ENCODE measurements around the gene CCDC180.
"Not testable (repeated sequence)": the region's sequence is repeated elsewhere in the genome, so short reads cannot be mapped to it uniquely, and the experiment has no call there.

CCDC180 gene

DNA sequence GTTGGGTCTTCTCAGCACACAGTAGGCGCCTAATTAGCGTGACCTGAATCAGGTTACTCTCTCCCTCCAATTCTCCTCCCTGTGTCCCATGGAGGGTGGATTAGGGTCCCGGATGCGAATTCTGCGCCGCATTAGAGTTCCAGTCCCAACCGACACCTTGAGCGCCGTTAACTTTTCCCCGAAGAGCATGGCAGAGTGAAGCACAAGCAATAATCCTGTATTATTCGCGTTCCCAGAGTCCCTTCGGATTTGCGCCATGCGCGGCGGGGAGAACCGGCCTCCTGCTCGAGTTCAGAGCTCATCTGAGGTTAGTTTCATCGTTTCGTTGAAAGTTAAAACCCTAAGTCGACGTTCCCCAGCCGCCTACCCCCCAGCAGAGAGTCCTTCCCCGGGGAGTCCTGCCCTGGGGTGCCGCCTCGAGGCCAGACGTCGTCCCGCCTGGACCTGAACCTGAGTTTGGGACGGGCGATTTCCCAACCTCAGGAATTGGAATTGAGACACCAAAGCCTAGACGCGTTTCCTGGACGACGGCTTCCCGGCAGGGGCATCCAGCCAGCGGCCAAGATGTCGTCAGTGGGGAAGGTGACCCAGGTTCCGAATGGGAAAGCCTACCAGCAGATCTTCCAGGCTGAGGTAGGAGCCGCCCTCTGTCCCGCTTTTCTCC, at the start of gene CCDC180:
TSS of gene CCDC180 (plus strand) at position 160 of the 664 bp plus-strand sequence. CDS start at position 565, 405 bp downstream.
- no peak for DNase-seq (ENCODE audit: low spot score)

DNA sequence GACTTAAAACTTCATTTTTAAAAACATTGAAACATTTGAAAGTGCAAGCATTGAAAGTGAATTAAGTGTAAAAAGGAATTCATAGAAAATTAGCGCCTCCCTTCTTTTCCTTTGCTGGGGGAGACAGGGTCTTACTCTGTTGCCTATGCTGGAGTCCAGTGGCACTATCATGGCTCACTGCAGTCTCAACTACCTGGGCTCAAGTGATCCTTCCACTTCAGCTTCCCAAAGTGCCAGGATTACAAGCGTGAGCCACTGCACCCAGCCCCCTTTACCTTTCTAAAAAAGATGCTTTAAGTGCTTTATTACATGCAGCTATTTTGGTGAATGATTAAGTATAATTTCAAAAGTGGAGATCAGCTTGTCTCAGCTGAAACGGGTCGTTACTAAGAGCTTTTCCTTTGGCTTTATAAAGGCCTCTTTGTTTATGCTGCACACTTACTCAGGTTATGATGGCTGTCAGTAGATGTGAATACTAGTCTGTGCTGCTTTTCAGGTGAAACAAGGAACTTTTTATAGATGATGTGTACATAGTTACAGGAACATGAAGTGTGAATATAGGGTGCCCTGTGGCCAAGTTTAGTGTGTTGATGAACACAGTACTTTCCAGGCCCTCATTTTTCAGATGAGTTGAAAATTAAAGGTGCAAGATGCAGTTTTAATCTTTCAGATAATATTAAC, 47.5 kb upstream of the CCDC180 start:
- not testable (repeated sequence) for DNase-seq (ENCODE audit: low spot score)

DNA sequence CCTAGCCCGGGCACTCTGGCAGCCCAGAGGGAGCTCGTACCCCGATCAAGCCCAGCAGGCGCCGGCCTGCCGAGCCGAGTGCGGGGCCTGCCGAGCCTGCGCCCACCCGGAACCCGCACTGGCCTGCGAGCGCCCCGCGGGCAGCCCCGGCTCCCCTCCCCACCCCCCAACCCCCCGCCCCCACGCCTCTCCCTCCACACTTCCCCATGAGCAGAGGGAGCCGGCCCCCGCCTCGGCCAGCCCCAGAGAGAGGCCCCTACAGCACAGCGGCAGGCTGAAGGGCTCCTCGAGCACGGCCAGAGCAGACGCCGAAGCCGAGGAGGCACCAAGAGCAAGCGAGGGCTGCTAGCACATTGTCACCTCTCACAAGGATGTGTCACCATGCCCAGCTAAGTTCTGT, 36.2 kb upstream of the CCDC180 start:
- no peak for DNase-seq (ENCODE audit: low spot score)

DNA sequence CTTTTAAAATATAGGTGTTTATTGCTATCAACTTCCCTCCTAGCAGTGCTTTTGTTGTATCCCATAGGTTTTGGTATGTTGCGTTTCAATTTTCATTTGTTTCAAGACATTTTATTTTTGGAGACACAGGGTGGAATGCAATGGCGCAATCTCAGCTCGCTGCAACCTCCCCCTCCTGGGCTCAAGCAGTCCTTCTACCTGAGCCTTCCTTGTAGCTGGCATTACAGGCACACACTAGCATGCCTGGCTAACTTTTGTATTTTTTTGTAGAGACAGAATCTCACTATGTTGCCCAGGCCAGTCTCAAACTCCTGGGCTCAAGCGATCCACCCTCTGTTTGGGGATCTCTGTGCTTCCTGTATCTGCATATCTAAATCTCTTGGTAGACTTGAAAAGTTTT, 35.4 kb upstream of the CCDC180 start:
- DNase-seq (ENCODE audit: low spot score): no peak

DNA sequence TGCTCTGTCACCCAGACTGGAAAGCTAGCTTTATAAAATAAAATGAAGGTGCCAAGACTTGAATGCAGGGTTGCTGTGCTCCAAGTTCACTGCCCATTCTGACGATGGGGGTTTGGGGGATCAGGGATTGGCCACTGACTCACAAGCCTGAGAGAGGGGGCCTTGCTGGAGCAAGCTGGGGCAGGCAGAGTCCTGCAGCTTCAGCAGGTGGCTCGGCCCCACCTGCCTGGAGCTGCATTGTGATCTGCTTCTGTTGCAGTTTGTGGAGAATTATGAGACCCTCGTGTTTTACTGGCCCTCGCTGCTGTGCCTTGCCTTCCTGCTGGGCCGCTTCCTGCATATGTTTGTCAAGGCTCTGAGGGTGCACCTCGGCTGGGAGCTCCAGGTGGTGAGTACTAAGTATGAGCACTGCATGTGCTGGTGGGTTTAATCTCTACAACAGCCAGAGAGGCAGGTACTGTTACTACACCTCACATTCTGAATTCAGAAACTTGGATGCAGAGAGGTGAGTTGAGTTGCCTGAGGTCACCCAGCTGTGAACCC, 31.1 kb upstream of the CCDC180 start:
- no peak for DNase-seq (ENCODE audit: low spot score)

DNA sequence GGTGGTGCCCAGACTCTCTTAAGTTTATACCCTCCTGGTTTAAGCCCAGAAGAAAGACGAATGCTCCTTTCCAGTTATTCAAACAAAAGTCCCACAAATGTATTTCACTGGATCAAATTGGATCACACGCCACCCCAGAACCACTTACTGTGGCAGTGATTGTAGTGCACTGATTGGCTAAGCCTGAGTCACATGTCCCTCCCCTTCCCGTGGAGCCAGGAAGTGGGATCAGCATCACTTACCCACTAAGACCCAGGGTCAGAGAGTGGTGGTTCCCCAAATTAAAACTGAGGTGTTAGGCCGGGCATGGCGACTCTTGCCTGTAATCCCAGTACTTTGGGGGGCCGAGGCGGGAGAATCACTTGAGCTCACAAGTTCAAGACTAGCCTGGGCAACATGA, 29.5 kb upstream of the CCDC180 start:
- no peak for DNase-seq (ENCODE audit: low spot score)

DNA sequence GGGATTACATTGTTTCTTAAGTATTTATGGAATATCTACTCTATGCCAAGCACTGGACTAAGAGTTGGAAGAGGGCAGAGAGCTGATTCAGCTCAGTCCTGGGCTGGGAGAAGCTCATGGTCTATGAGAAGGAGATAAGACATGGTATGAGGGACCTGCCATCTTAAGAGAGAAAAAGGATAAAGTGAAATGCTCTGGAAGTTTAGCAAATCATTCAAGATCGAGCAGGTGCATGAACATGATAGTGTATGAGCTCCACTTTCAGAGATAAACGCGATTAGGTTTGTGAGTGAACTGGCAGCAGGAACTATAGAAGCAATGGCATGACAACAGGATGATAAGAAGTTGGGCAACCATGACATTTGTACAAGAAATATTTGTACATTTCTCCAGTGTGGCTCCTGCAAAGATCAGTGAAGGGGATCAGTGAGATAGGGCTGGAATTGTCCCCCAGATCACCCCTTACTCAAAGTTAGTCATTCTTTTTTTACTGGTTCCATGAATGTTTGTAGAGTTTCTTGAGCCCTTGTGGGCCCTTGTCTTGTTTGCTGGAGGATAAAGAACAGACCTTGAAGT, 26.6 kb upstream of the CCDC180 start:
- no peak for DNase-seq (ENCODE audit: low spot score)

DNA sequence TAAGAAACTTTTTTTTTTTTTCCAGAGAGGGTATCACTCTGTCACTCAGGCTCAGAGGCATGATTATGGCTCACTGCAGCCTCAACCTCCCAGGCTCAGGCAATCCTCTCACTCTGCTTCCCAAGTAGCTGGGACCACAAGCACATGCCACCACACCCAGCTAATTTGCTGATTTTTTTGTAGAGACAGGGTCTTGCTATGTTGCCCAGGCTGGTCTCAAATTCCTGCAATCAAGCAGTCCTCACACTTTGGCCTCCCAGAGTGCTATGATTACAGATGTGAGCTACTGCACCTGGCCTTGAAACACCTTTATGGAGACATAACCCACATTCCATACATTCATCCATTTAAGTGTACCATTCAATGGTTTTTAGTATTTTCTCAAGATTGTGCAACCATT, 23.7 kb upstream of the CCDC180 start:
- DNase-seq (ENCODE audit: low spot score): no peak

DNA sequence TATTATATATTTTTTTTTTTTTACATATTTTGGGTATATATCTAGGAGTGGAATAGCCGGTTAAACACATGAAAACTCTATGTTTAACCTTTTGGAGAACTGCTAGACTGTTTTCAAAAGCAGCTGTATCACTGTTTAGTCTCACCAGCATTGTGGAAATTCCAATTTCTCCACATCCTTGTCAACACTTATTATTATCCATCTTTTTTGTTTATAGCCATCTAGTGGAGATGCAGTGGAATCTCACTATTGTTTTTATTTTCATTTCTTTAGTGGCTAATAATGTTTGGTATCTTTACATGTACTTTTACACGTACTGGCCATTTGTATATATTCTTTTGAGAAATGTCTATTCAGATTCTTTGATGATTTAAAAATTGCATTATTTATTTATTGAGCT, 22.7 kb upstream of the CCDC180 start:
- DNase-seq (ENCODE audit: low spot score): no peak

DNA sequence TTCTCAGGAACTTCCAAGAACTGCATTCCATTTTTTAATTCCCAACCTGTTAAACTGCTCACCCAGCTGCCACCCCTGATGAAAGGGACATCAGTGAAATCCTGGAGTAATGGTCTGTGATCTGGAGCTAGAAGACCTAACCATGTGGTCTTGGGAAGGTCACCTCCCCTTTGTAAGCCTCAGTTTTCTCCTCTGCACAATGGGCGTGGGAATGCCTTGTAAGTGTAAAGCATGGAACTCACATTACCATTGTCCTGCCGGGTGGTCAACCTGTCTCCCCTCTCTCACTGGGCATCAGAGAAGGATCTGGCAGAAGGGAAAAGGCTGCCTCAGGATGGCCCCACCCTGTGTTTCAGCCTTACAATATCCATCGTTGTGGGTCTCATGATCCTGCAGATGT, 15.3 kb upstream of the CCDC180 start:
- DNase-seq (ENCODE audit: low spot score): no peak

DNA sequence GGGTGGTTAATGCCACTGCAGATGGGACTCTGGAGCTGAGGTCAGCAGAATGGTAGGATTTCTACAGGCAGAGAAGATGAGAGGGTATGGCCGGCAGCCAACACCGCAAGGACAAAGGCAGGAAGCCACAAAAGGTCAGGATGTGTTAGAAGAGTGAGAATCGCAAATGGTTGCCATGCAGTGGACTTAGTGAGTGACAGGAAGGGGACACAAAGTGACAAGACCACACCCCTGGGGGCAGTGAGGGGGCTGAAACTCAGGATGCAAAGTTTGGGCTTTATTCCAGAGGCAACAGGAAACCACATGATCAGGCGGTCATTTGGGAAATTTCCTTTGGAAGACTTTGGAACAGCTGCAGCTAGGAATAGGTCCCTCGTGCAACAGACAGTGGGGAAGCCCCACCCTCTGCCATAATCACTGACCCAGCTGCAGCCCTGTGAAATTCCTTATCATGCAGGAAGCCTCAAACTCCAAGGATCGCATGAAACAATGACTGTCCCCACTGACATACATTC, 14.2 kb upstream of the CCDC180 start:
- no peak for DNase-seq (ENCODE audit: low spot score)

DNA sequence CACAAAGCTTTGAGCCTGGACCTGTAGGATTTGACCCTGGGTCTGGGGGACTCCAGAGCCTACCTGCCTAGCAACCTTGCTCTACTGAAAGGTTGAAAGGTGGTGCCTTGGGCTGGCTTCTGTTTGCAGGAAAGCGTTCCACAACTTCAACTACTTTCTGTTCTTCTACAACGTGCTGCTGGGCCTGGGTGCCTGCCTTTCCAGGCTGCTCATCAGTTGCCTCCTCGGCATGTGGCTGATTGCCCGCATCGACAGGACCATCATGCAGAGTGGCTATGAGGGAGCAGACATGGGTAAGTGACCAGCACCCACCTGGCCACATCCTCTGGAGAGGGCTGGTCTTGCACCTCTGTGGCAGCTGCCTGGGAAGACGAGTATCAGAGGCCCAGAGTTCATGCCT, 13.6 kb upstream of the CCDC180 start:
- DNase-seq (ENCODE audit: low spot score): no peak

DNA sequence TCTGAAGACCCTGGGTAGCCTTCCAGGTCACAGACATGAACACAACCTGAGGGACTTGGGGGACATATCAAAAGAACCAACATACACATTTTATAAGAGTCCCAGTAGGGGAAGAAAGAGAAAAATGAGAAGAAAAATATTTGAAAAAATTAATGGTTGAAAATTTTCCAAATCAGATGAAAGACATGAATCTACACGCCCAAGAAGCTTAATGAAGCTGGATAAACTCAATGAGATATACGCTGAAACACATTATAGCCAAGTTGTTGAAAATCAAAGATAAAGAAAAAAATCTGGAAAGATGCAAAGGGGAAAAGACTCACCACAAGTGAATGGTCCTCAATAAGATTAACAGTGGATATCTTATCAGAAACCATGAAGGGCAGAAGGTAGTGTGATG, 9.6 kb upstream of the CCDC180 start:
- DNase-seq (ENCODE audit: low spot score): no peak

DNA sequence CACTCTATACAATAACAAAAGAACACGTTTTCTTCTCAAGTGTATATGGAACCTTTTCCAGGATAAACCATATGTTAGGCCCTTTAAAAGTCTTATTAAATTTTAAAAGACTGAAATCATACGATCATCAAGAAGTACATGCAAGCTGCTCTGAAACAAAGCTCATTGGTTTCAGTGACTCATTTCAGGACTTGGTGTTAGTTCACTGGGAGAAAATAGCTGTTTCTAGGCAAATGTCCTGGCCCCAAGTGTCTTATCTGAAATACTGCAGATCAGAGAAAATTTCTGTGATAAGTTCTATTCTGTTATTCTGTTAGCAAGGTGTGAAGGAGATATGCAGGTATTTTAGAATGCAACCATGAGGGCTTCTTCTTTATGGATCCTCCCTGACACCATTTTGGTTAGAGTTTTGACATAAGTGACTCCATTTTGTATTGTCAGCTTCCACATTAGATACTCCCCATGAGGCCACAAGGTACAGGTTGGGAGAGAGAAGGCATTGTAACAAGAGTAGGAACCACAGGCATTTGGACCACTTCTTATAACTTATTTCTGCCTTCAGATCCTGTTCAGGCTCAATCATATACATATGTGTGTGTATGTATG, 7.5 kb upstream of the CCDC180 start:
- DNase-seq (ENCODE audit: low spot score): peak; percentile 43

DNA sequence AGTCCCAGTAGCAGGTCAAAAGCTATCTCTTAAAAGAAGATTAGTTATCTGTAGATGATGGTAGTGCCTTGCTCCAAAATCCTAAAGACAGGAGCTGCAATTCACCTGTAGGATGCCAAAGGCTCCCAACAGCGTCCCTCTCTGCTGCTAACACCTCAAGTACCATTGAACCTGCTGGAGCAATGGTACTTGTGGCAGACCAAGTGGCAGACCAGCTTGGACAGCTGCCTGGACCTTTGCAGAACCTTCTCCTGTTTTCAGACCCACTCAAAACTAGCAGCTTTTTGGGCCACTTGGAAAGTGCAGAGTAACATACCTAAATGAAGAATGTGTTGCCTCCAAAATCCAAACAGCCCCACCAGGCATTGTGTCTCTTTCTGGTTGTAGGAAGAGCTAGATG, 6.9 kb upstream of the CCDC180 start:
- DNase-seq (ENCODE audit: low spot score): no peak

DNA sequence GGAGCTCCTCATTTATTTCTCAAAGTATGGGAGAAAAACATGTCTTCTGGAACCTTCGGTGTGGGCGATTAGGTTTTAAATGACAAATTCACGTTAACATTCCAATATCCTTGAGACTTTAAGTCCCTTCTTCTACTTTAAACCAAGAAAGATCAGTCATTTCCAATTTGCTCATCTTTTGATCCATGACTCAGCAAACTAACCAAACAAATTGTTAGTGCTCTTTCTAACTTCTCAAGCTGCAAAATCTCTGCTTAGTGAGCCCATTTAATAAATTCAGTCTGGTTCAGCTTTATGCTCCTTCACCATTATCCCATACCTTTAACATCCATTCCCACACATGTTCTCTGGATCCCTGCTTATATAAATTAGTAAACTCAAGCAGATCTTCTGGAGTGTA, 5.5 kb upstream of the CCDC180 start:
- DNase-seq (ENCODE audit: low spot score): no peak

DNA sequence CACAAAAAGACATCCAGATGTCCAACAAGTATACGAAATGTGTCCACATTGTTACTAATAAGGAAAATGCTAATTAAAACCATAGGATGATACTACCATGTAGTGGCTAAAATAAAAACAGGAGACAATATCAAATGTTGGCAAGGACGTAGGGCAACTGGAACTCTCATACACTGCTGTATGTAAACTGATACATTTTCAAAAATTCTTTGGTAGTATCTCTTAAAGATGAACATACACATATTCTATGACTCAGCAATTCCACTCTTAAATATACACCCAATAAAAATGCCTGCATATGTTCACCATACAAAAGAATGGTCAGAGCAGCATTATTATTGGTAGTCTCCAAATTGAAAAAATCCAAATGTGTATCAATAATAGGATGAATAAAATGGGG, 2.9 kb upstream of the CCDC180 start:
- no peak for DNase-seq (ENCODE audit: low spot score)

DNA sequence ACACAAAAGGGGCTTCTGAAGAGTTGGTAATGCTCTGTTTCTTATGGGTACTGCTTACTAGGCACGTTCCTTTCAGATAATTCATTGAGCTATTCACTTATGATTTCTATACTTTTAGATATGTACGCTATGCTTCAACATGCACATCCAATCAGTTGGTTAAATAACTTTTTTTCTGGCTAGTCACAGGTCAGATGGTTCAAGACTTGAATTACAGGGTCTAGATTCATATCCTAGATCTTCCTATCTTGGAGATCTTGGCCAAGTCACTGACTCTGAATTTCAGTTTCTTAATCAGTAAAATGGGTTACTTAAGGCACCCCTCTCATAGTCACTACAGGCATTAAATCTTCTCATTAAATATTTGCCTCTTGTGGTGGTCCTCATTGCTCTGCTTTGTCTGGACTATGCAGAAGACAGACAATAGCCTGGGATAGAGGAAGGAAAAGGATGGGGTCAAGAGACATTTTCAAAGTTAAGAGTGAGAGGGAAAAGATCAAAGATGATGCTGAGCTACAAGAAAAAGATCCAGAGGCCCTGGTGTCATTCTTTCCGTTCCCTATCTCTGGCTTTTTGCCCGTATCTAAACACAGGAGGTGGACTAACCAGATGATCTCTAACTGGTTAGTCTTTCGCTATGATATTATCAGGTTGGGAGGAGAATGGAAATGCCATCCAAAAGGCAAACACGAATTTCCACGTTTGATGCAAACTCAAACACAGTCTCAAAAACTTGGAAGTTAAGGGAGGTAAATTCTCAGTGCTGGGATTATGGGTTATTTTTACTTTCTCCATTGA, 1.8 kb upstream of the CCDC180 start:
- DNase-seq (ENCODE audit: low spot score): no peak

DNA sequence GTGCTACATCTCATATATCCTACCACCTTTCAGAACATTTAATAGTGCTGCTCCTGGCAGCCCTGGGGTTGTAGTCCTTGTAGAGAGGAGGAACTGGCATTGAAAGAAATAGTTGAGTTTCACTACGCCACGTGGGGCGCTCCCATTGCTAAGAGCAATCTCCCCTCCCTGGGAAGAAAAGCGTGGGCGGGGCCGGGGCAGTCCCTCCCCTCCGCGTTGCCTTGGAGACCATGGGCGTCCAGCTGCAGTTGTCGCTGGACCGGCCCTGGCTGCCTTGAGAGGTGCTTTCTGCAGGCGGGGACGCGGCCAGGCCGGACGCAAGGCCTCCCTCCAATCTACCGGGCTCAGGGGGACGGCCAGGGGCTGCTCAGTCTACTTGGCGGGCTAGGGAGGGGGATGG, 368 bp upstream of the CCDC180 start:
- DNase-seq (ENCODE audit: low spot score): no peak

DNA sequence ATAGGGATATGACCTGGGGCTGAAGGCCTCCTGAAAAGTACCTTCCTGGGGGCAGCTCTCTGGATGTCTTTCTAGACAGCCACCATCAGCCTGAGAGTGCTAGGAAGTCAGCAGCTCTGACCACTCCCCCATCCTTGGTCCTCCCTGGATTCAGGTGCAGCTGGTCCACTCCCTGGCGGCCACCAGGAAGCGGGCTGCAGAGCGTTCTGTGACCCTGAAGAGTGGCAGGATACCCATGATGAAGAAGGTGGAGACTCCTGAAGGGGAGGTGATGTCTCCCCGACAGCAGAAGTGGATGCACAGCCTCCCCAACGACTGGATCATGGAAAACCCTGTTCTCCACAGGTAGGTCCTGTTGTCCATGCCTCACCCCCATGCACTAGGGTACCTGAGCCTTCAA, 1.8 kb downstream of the CCDC180 start:
- no peak for DNase-seq (ENCODE audit: low spot score)

DNA sequence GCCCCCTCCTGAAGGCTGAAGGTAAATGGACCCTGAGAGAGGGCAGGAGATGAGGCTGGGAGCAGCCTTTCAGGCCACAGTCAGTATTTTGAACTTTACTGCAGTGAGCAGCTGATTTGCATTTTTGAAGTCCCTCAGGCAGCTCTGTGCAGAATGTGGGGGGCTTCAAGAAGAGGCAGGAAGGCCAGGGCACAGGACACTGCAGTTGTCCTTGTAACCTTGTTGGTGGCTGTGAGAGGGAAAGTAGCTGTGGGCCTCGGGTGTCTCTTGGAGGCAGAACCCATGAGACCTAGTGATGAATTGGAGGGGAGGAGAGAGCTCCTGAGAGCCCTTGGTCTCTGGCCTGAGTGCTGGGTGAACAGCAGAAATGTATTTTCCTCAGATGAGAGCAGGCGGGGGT, 2.6 kb downstream of the CCDC180 start:
- DNase-seq (ENCODE audit: low spot score): no peak

DNA sequence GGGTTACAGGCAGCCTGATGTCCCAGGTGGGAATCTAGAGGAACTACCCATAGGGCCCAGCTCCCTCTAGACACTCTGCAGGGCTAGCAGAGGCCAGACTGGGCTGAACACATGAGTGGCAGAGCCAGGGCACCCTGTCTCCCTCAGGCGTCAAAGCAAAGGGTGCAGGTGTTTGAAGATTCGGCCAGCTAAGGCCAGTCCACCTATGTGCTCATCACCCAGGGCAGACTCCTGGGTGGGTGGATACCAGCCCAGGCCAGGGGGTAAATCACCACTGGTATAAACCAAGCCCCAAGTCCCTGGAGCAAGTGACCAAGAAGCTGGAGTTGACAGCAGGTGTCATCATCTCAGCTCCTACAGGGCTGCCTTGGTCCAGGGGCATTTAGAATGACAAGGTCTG, 3.4 kb downstream of the CCDC180 start:
- DNase-seq (ENCODE audit: low spot score): no peak

All from activated CD4-positive, alpha-beta T cell treated with anti-CD3 and anti-CD28 coated beads, Interleukin-2, Interleukin-4, amounts not matched to agents 100 ng/mL and 50 ng/mL, durations not matched to agents 16 hours and 8 hours (primary cell).